Activated CD8-positive, alpha-beta T cell treated with anti-CD3 and anti-CD28 coated beads for 36 hours (primary cell): Measurements from ENCODE around the gene BRINP2. TPM values are rescaled to one million over a fixed set of nuclear protein-coding genes. Genes with fewer than 3 reads are reported as not detected.

Experiments used
- ATAC-seq: fragments of 200-7000 bp; cut with Tn5 transposase; one replicate; pipeline ENCODE4 v1.10.0; 2021; ENCODE audit warnings: mild to moderate bottlenecking, moderate library complexity
- CTCF ChIA-PET: fragments of 350-600 bp; sonication (Branson Sonifier 250); formaldehyde crosslinking; loops from one replicate; lab custom pipeline; 2021; ENCODE audit warnings: antibody characterized with exemption; lab: Charles Lee
- POLR2A ChIA-PET: fragments of 350-600 bp; sonication (Branson Sonifier 250); formaldehyde crosslinking; loops from one replicate; lab custom pipeline; 2021; ENCODE audit warnings: antibody characterized with exemption; lab: Charles Lee
- DNase-seq: peaks from one replicate; pipeline ENCODE4 v3.0.0-alpha.2; 2020
- H3K27ac Mint-ChIP-seq: one replicate; pipeline ENCODE4 v1.8.0; 2021; ENCODE audit warnings: mild to moderate bottlenecking, mixed read lengths
- H3K27me3 Mint-ChIP-seq: one replicate; pipeline ENCODE4 v1.8.0; 2021; ENCODE audit warnings: mixed read lengths
- H3K36me3 Mint-ChIP-seq: one replicate; pipeline ENCODE4 v1.8.0; 2021; ENCODE audit warnings: low read depth, mixed read lengths
- H3K4me1 Mint-ChIP-seq: one replicate; pipeline ENCODE4 v1.8.0; 2021; ENCODE audit warnings: low read depth, mixed read lengths
- H3K4me3 Mint-ChIP-seq: one replicate; pipeline ENCODE4 v1.8.0; 2021; ENCODE audit warnings: mild to moderate bottlenecking, moderate library complexity, mixed read lengths
- H3K9me3 Mint-ChIP-seq: one replicate; pipeline ENCODE4 v1.8.0; 2021; ENCODE audit warnings: mixed read lengths
- CTCF ChIP-seq: fragments of 200-600 bp; IDR thresholded peaks from one replicate; pipeline ENCODE4 v1.8.0; 2022; ENCODE audit warnings: antibody characterized with exemption, mild to moderate bottlenecking
- intact Hi-C: fragments of 100-400 bp; cut with micrococcal nuclease; formaldehyde crosslinking; loops from one replicate; pipeline ENCODE4 v1.10.0; 2022
- total RNA-seq, 2 experiments: library from RNA; stranded (reverse); gene quantifications; one replicate each; pipeline ENCODE4 v1.2.3, GENCODE V29; 2021

The BRINP2 gene
- total RNA-seq, 2 experiments from 2014 or later = not detected

- Mint-ChIP-seq H3K27ac (no peak overlapping the region), H3K4me3 (no peak overlapping the region), H3K9me3 (no peaks in the 10 kb centered on the region), H3K36me3 (no peaks in the 10 kb centered on the region), H3K4me1 (no peaks in the 10 kb centered on the region), H3K27me3 (no peaks in the 10 kb centered on the region)
- no peak for DNase-seq
- ChIA-PET POLR2A (no interaction called here), CTCF (interaction anchor here (1.2 kb wide), 1 partner anchor 19 kb away, joined by 3 read pairs; no protein-coding TSS in a partner anchor)
- no peak for TF ChIP-seq CTCF
- intact Hi-C loops = no loop called here
- ATAC-seq = no peak
Measured at GRCh38 chr1:177275736-177276135, 105.0 kb downstream of the BRINP2 start.

DNA sequence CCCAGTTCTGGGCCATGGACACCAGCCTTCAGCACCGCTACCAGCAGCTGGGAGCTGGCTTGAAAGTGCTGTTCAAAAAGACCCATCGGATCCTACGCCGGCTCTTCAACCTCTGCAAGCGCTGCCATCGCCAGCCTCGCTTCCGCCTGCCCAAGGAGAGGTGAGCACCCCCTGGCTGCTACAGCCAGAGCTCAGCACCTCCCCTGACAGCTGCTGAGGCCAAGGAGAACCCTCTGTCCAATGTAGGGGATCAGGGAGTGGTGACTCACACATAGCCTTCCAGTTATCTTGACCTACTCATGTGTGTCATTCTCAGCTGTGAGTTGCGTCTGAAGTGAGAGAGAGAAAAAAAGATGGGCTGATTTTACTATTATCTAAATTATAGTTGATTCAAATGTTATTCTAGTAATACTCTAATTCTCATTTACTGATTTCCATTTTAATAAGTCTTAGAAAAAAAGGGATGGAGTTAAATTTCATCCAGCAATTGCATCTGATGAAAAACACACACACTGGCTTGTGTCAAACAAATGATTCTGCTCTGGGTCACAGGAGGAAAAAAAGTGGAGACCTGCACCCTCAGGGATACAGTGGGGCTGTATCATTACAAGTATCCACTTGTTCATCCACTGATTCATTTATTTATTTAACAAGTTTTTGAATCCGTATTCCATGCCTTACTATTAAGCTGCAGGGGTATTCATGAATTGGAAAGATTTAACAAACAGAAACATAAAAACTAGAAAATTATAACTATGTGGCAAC, 108.0 kb downstream of the BRINP2 start:
- Mint-ChIP-seq H3K4me3 (no peak overlapping the region), H3K4me1 (no peaks in the 10 kb centered on the region), H3K27ac (no peak overlapping the region), H3K36me3 (no peaks in the 10 kb centered on the region), H3K27me3 (no peaks in the 10 kb centered on the region), H3K9me3 (no peaks in the 10 kb centered on the region)
- ChIA-PET POLR2A (no interaction called here), CTCF (no interaction called here)
- no peak for TF ChIP-seq CTCF
- intact Hi-C loops = no loop called here
- no peak for ATAC-seq
- no peak for DNase-seq

- Mint-ChIP-seq H3K4me1 (no peaks in the 10 kb centered on the region), H3K9me3 (no peaks in the 10 kb centered on the region), H3K27ac (no peak overlapping the region), H3K36me3 (no peaks in the 10 kb centered on the region), H3K27me3 (no peaks in the 10 kb centered on the region), H3K4me3 (no peak overlapping the region)
- CTCF ChIA-PET = no interaction called here
- POLR2A ChIA-PET = no interaction called here
- intact Hi-C loops = no loop called here
- ATAC-seq = no peak
- no peak for TF ChIP-seq CTCF
- DNase-seq = no peak
Measured at GRCh38 chr1:177281901-177282300, 111.1 kb downstream of the BRINP2 start.

GRCh38 chr1:177282976-177283375, 112.2 kb downstream of the BRINP2 start:
- Mint-ChIP-seq H3K27ac (no peak overlapping the region), H3K36me3 (no peaks in the 10 kb centered on the region), H3K9me3 (no peaks in the 10 kb centered on the region), H3K4me1 (no peaks in the 10 kb centered on the region), H3K27me3 (no peaks in the 10 kb centered on the region), H3K4me3 (no peak overlapping the region)
- CTCF ChIA-PET = no interaction called here
- ATAC-seq (no peak), DNase-seq (no peak)
- intact Hi-C loops = no loop called here
- POLR2A ChIA-PET = no interaction called here
- TF ChIP-seq CTCF = no peak

DNA sequence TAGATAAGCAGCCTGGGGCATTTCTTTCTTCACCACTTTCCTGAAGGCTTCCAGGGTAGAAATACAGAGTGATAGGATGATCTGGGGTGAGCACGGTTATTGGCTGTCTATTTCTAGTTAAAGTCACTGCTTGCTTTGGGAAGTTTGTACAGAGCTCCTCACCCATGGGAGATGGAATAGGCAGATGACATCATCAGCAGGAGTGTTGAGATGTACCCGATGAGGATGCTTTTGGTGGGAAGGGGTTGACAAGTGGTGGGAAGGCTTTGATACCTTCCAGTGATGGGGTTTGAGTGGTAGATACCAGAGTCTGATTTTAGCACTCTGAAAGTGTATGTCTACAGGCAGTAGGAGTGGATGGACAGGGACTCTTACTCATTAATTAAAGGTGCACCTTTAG, 112.6 kb downstream of the BRINP2 start:
- ATAC-seq = no peak
- Mint-ChIP-seq H3K27ac (no peak overlapping the region), H3K9me3 (no peaks in the 10 kb centered on the region), H3K36me3 (no peaks in the 10 kb centered on the region), H3K27me3 (no peaks in the 10 kb centered on the region), H3K4me1 (no peaks in the 10 kb centered on the region), H3K4me3 (no peak overlapping the region)
- TF ChIP-seq CTCF = no peak
- intact Hi-C loops = no loop called here
- ChIA-PET POLR2A (no interaction called here), CTCF (no interaction called here)
- DNase-seq = no peak
